GM19238 (cell line): ENCODE data around the gene SH3PXD2A.

Experiments used
- DNase-seq: peaks from one replicate; pipeline ENCODE4 v3.0.0; 2011; ENCODE audit warnings: low spot score; ENCODE audit not compliant: insufficient read length

SH3PXD2A gene

GRCh38 chr10:103592186-103593021 lies 263.0 kb downstream of the SH3PXD2A start:
- DNase-seq, result peak; percentile 81

DNA sequence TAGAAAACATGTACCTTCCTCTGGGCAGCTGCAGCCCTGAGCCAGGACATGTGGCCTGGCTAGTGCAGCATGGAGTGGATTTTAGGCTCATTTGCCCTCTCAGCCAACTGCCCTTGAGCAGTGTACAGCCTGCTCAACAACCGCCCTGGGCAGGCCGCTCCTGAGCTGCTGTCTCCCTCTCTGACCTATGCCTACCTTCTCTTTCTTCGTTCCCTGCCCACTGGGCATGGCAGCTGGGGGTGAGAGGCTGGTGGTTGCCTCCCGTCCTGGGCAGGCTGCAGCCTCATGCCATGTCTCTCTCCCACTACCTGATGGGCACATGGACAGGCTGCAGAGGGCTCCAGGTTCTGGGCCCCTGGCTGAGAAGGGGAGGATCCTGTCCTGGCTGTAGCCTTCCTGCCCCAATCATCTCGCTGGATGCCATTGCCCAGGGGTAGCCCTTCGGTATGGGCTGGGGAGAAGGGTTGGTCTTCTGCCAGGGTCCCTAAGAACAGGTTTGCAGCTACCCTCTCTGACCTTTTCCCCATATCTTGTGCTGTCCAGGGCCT lies 264.6 kb downstream of the SH3PXD2A start:
- DNase-seq, result no peak

GRCh38 chr10:103590060-103590459 lies 265.3 kb downstream of the SH3PXD2A start:
- no peak for DNase-seq

DNA sequence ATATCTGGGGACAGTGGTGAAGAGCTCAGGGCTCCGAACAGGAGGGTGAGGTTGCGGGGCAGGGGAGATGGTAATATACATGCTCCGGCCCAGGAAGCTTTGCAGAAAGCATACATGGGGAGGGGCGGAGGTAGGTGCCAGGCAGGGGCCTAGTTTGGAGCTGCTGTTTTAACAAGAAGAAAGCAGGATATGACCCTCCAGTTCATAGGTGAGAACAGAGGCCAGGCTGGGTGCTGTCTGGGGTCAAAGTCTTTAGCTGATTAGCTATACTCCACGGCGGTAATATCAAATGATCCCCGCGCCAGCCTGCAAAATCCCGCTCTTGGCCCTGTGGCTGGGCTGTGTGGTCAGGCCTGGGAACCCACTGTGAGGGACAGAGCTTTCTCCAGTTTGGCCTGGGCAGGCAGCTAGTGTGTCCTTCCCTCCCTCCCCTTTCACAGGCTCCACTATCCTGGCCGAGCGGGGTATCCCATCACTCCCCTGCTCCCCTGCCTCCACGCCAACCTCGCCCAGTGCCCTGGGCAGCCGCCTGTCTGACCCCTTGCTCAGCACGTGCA lies 266.2 kb downstream of the SH3PXD2A start:
- DNase-seq, result no peak

- DNase-seq, result no peak
These were observed 268.3 kb downstream of the SH3PXD2A start for GRCh38 chr10:103587073-103587472.

DNA sequence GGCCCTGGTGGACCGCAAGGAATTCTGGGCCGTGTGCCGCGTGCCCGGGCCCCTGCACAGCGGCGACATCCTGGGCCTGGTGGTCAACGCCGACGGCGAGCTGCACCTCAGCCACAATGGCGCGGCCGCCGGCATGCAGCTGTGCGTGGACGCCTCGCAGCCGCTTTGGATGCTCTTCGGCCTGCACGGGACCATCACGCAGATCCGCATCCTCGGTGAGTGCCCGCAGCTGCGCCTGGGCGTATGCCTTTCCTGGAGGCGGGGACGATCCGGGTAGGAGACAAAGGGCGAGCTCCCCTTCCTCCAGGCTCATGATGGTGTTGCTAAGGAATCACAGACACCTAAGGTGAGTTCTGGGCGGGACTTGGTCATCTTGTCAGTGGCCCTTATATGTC lies 270.4 kb downstream of the SH3PXD2A start:
- no peak for DNase-seq

- peak; percentile 53 for DNase-seq
These were observed 271.0 kb downstream of the SH3PXD2A start for GRCh38 chr10:103584216-103585010.

- no peak for DNase-seq
These were observed 271.5 kb downstream of the SH3PXD2A start for GRCh38 chr10:103583871-103584215.

DNA sequence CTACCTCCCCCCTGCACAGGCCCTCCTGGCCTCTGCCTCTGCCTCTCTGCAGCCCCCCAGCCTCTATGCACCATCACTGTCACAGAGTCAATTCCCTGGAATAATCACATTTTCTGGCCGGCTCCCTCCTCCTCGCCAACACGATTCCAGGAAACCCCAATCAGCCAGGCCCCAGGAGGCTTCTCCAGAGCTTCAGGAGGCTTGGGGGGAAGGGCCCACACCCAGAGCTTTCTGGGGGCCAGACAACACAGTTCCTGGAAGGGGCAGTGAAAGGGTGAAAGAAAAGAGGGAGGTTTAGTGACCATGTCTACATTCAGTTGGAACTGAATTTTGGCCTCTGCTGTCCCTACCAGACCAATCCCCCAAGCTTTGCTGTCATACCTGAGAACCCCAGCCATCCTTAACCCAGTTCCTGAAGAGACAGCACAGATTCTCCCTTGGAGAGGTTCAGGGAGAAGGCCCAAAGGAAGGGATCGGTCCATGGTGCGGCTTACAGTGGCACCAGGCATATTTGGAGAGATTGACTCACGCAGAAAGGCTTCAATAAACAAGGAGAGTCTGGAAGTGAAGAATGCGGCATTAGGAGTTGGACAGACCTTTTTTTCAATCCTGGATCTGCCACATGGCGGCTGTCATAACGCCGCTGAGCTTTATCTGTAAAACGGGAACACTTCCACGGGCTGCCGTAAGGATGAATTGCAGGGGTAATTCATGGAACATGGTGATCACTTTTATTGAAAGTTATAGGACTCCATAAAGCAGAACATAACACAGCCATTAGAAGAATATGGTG lies 272.8 kb downstream of the SH3PXD2A start:
- no peak for DNase-seq

GRCh38 chr10:103581499-103581898 lies 273.9 kb downstream of the SH3PXD2A start:
- DNase-seq, result no peak

DNA sequence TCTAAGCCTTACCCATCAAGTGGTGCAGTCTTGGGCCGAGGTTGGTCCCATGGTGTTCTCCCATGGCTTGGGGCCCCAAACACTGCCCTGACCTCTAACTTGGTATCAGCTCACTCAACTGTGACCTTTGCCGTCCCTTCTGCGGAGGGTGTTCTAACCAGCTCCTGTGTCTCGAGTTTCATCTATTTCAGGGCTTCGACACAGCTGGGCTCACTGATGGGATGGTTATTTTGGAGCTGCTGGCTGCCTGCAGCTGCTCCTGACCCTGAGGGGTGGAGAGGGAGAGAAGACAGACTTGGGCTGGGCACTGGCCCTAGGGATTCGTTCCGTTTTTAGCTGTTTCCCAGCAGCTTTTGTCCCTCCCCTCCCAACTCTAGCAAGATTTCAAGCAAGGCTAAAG lies 274.9 kb downstream of the SH3PXD2A start:
- DNase-seq, result no peak

DNA sequence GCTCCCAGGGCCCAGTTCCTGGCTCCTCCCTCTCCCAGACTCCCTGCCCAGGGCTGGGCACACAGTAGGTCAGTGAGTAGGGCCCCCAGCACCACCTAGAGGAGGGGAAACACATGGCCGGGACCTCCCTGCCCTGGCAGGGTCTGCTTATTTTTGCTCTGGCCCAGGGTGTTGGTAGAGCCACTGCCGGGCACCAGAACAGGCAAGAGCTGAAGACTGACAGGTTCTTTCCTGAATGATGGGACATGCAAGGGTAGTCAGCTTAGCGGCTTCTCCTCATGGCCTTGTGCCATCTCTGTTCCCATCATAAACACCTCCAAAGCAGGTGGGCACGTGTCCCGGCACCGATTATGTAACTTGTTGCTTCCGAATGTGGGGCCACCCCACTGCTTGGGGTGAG lies 275.4 kb downstream of the SH3PXD2A start:
- no peak for DNase-seq

- DNase-seq, result peak; percentile 54
These were observed 276.5 kb downstream of the SH3PXD2A start for GRCh38 chr10:103578782-103579382.

DNA sequence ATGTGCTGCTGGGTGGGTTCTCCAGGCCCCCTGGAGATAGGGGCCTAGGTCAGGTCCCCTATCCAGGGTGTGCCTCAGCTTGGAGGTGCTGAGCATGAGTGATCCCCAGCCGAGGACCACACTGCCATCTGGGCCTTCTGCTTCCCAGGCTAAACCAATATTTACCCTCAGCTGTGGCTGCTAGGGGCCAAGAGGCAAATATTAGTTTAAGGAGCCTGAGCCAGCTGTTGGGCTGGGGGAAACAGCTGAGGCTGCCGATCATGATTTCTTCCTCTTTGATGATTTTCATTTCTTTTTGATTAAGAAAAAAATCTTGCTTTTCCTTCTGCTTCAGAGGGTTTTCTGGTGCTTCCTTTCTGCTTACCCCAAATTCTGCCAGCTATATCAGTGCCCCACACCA lies 278.5 kb downstream of the SH3PXD2A start:
- no peak for DNase-seq

GRCh38 chr10:103576076-103576471 lies 279.3 kb downstream of the SH3PXD2A start:
- DNase-seq, result no peak

- no peak for DNase-seq
These were observed 279.8 kb downstream of the SH3PXD2A start for GRCh38 chr10:103575416-103576075.

- no peak for DNase-seq
These were observed 281.0 kb downstream of the SH3PXD2A start for GRCh38 chr10:103574097-103575061.

DNA sequence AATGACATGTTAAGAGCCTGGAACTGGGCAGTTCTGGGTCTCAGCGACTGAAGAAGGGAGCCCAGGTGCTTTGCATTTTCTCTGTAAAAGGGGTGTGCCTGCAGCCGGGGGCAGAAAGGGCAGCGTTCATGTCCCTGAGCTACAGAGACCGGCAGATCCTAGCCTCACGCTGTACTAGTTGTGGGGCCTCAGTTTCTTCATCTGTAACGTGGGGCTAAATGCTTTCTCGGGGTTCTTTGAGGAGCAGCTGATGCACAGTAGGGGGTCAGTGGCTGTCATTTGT lies 282.2 kb downstream of the SH3PXD2A start:
- DNase-seq, result no peak
